Vagina (tissue), 2 donors: ENCODE data around the gene PPM1N. TPM values are rescaled to one million over a fixed set of nuclear protein-coding genes. Genes with fewer than 3 reads are reported as not detected.

Experiments
- DNase-seq, 2 donors: peaks; one replicate each; pipeline ENCODE4 v3.0.0-alpha.2; 2017; ENCODE audit errors: extremely low spot score in 2 of 2
- H3K27ac ChIP-seq: fragments of 200-600 bp; sonication (generic); one replicate; pipeline ENCODE4 v1.5.1; 2019
- H3K27me3 ChIP-seq: fragments of 200-600 bp; sonication (generic); one replicate; pipeline ENCODE4 v1.5.1; 2019
- H3K36me3 ChIP-seq, 2 donors: fragments of 200-600 bp; sonication (generic); one replicate each; pipeline ENCODE4 v1.5.1; 2017 to 2019
- H3K4me1 ChIP-seq: fragments of 200-600 bp; sonication (generic); one replicate; pipeline ENCODE4 v1.5.1; 2019
- H3K4me3 ChIP-seq, 2 donors: fragments of 200-600 bp; sonication (generic); 1 replicate in 1 of 2; 2 replicates in 1 of 2; pipeline ENCODE4 v1.5.1; 2016 to 2019
- H3K9me3 ChIP-seq: fragments of 200-600 bp; sonication (generic); one replicate; pipeline ENCODE4 v1.5.1; 2019
- CTCF ChIP-seq, 3 experiments: fragments of 450-650 bp in 2 of 3; fragments of 200-600 bp in 1 of 3; sonication (generic) in 1 of 3; IDR thresholded peaks; one replicate each; pipeline ENCODE4 v1.5.1; 2017 to 2019; ENCODE audit warnings: antibody characterized with exemption in 3 of 3, mild to moderate bottlenecking in 2 of 3, moderate library complexity in 2 of 3
- POLR2A ChIP-seq, 2 donors: fragments of 450-650 bp; IDR thresholded peaks; one replicate each; pipeline ENCODE4 v1.6.1; 2017; ENCODE audit warnings: antibody characterized with exemption in 2 of 2, mild to moderate bottlenecking in 2 of 2, moderate library complexity in 2 of 2
- POLR2AphosphoS5 ChIP-seq, 2 donors: sonication (generic); formaldehyde crosslinking; IDR thresholded peaks; one replicate each; pipeline ENCODE4 v1.9.0; 2017; ENCODE audit warnings: antibody characterized with exemption in 2 of 2, mild to moderate bottlenecking in 2 of 2, low read depth in 1 of 2; ENCODE audit not compliant: insufficient read depth in 1 of 2
- intact Hi-C: fragments of 100-400 bp; cut with DNase I; formaldehyde crosslinking; loops from one replicate; pipeline ENCODE4 v1.15.1; 2023
- total RNA-seq: library from RNA; depleted of rRNA; stranded (reverse); fragments of >200 nt; gene quantifications from one replicate; pipeline ENCODE4 v1.2.3, GENCODE V29; 2016

PPM1N gene
- total RNA-seq, 1 donor from 2014 or later: 3.9 TPM

GRCh38 chr19:45451850-45452387 is 46.3 kb upstream of the PPM1N start:
- Histone ChIP-seq H3K36me3 (no peaks in the 10 kb centered on the region), H3K4me3 (no peak overlapping the region), H3K27ac (peak overlapping the region; percentile 83), H3K27me3 (no peaks in the 10 kb centered on the region), H3K9me3 (no peaks in the 10 kb centered on the region), H3K4me1 (peaks cover 66% of the 10 kb centered on the region)
- no peak for TF ChIP-seq POLR2A (IDR thresholded peaks at IDR 0.05)
- TF ChIP-seq CTCF (IDR thresholded peaks at IDR 0.05): no peak
- TF ChIP-seq POLR2AphosphoS5 (IDR thresholded peaks at IDR 0.05; ENCODE audit: insufficient read depth in 1 of 2, low read depth in 1 of 2): peak in 1 of 2 donors; percentile 4
- intact Hi-C loops: no loop called here
- no peak for DNase-seq

GRCh38 chr19:45455707-45456499 is 42.3 kb upstream of the PPM1N start:
- H3K9me3 ChIP-seq: no peaks in the 10 kb centered on the region
- H3K36me3 ChIP-seq: no peaks in the 10 kb centered on the region

GRCh38 chr19:45456500-45456815 is 41.8 kb upstream of the PPM1N start:
- Histone ChIP-seq H3K4me3 (peak overlapping the region in 1 of 2 donors; percentile 23), H3K36me3 (no peaks in the 10 kb centered on the region), H3K4me1 (peaks cover 27% of the 10 kb centered on the region), H3K27ac (peak overlapping the region; percentile 94), H3K9me3 (no peaks in the 10 kb centered on the region), H3K27me3 (no peaks in the 10 kb centered on the region)
- no peak for DNase-seq
- TF ChIP-seq POLR2AphosphoS5 (IDR thresholded peaks at IDR 0.05; ENCODE audit: insufficient read depth in 1 of 2, low read depth in 1 of 2) (no peak), CTCF (IDR thresholded peaks at IDR 0.05) (no peak), POLR2A (IDR thresholded peaks at IDR 0.05) (no peak)
- intact Hi-C loops: no loop called here

More at GRCh38 chr19:45455707-45456499, 42.3 kb upstream of the PPM1N start:
- peaks cover 32% of the 10 kb centered on the region for H3K4me1 ChIP-seq
- intact Hi-C loops: no loop called here
- DNase-seq: peak in 1 of 2 donors; percentile 99
- TF ChIP-seq POLR2A (IDR thresholded peaks at IDR 0.05) (no peak), CTCF (IDR thresholded peaks at IDR 0.05) (no peak), POLR2AphosphoS5 (IDR thresholded peaks at IDR 0.05; ENCODE audit: insufficient read depth in 1 of 2, low read depth in 1 of 2) (peak; percentile 95 to 96)
- peak overlapping the region; percentile 94 for H3K27ac ChIP-seq
- no peaks in the 10 kb centered on the region for H3K27me3 ChIP-seq
- peak overlapping the region; percentile 20 to 23 for H3K4me3 ChIP-seq

- Histone ChIP-seq H3K4me1 (peaks cover 22% of the 10 kb centered on the region), H3K9me3 (no peaks in the 10 kb centered on the region), H3K27me3 (no peaks in the 10 kb centered on the region), H3K27ac (no peak overlapping the region), H3K36me3 (no peaks in the 10 kb centered on the region), H3K4me3 (no peak overlapping the region)
- TF ChIP-seq CTCF (IDR thresholded peaks at IDR 0.05) (no peak), POLR2AphosphoS5 (IDR thresholded peaks at IDR 0.05; ENCODE audit: insufficient read depth in 1 of 2, low read depth in 1 of 2) (no peak), POLR2A (IDR thresholded peaks at IDR 0.05) (no peak)
- DNase-seq: no peak
- intact Hi-C loops: no loop called here
Measured at GRCh38 chr19:45457776-45458175, 40.5 kb upstream of the PPM1N start.

GRCh38 chr19:45460807-45461347 is 37.4 kb upstream of the PPM1N start:
- Histone ChIP-seq H3K4me3 (no peak overlapping the region), H3K9me3 (no peaks in the 10 kb centered on the region), H3K36me3 (no peaks in the 10 kb centered on the region), H3K4me1 (peaks cover 9% of the 10 kb centered on the region), H3K27ac (no peak overlapping the region), H3K27me3 (no peaks in the 10 kb centered on the region)
- DNase-seq: no peak
- TF ChIP-seq CTCF (IDR thresholded peaks at IDR 0.05) (no peak), POLR2A (IDR thresholded peaks at IDR 0.05) (no peak), POLR2AphosphoS5 (IDR thresholded peaks at IDR 0.05; ENCODE audit: insufficient read depth in 1 of 2, low read depth in 1 of 2) (no peak)
- intact Hi-C loops: no loop called here
